HCT116 (cell line): Measurements from ENCODE around the gene CHID1. TPM values are rescaled to one million over a fixed set of nuclear protein-coding genes. Genes with fewer than 3 reads are reported as not detected.
A peak's percentile ranks its signal among the peaks of the same experiment; 100 is the strongest.

ENCODE experiments used
- ATAC-seq: fragments of 200-7000 bp; cut with Tn5 transposase; 2 replicates; pipeline ENCODE4 v1.9.1; 2020; ENCODE audit warnings: mild to moderate bottlenecking, moderate library complexity
- BruUV-seq: library from RNA; stranded (reverse); fragments of 400-500 nt; replicated peaks from 2 replicates; lab custom pipeline; 2021; lab: Mats Ljungman, UMichigan
- CTCF ChIA-PET: fragments of 300-600 bp; sonication (Branson Sonifier 250); formaldehyde crosslinking; loops from one replicate; lab custom pipeline; 2021; ENCODE audit warnings: antibody characterized with exemption; lab: Charles Lee
- POLR2A ChIA-PET: fragments of 300-600, 350-600 bp; sonication (Branson Sonifier 250); formaldehyde crosslinking; loops from one replicate; lab custom pipeline; 2021; ENCODE audit warnings: antibody characterized with exemption; lab: Charles Lee
- RAD21 ChIA-PET, 2 experiments: fragments of 300-600 bp; sonication (Branson Sonifier 250); formaldehyde crosslinking; loops; one replicate each; lab custom pipeline; 2023; ENCODE audit warnings: low total read pairs in 2 of 2; ENCODE audit not compliant: uncharacterized antibody in 2 of 2, unreplicated experiment in 2 of 2, low non-redundant PET in 1 of 2; lab: Charles Lee
- DNase-seq: peaks from one replicate; pipeline ENCODE4 v3.0.0-alpha.2; 2010; ENCODE audit warnings: low read depth, low spot score
- H2AFZ ChIP-seq: fragments of 200-600 bp; shearing (Covaris generic), sonication (generic); 2 replicates; pipeline ENCODE4 v1.6.1; 2017; ENCODE audit warnings: low read depth, mixed run types, mixed read lengths, antibody characterized with exemption, low read length; ENCODE audit not compliant: poor library complexity, severe bottlenecking
- H3K27ac ChIP-seq: 2 replicates; pipeline ENCODE4 v1.5.1; 2012; ENCODE audit warnings: low read depth, low read length
- H3K27me3 ChIP-seq: fragments of 200-600 bp; sonication (generic); 2 replicates; pipeline ENCODE4 v1.6.1; 2016; ENCODE audit warnings: mixed run types, low read length, mixed read lengths; ENCODE audit not compliant: insufficient read depth
- H3K36me3 ChIP-seq, 2 experiments: fragments of 200-500 bp in 1 of 2; fragments of 200-600 bp in 1 of 2; sonication (Bioruptor generic) in 1 of 2; sonication (generic) in 1 of 2; 2 replicates each; pipeline versions ENCODE4 v1.5.1 to v1.6.1; 2014 to 2016; ENCODE audit warnings: low read length in 2 of 2, inconsistent platforms in 1 of 2, mixed read lengths in 1 of 2, mixed run types in 1 of 2; ENCODE audit not compliant: insufficient read depth in 2 of 2, control insufficient read depth in 1 of 2
- H3K4me1 ChIP-seq, 2 experiments: fragments of 200-600 bp in 1 of 2; sonication (generic) in 1 of 2; 2 replicates each; pipeline versions ENCODE4 v1.5.1 to v1.6.1; 2012 to 2017; ENCODE audit warnings: low read length in 2 of 2, inconsistent platforms in 1 of 2, mild to moderate bottlenecking in 1 of 2, mixed read lengths in 1 of 2, mixed run types in 1 of 2, moderate library complexity in 1 of 2; ENCODE audit not compliant: insufficient read depth in 2 of 2, control insufficient read depth in 1 of 2
- H3K4me2 ChIP-seq: fragments of 200-600 bp; sonication (generic); 2 replicates; pipeline ENCODE4 v1.6.1; 2017; ENCODE audit warnings: mixed run types, low read length, mixed read lengths
- H3K4me3 ChIP-seq, 2 experiments: fragments of 200-600 bp in 1 of 2; sonication (generic) in 1 of 2; replicated peaks in 1 of 2; 2 replicates each; pipeline ENCODE4 v1.5.1; 2011 to 2016; ENCODE audit warnings: low read length in 2 of 2, control low read depth in 1 of 2, low read depth in 1 of 2, mild to moderate bottlenecking in 1 of 2, mixed read lengths in 1 of 2, mixed run types in 1 of 2
- H3K79me2 ChIP-seq: fragments of 200-600 bp; sonication (generic); 2 replicates; pipeline ENCODE4 v1.6.1; 2017; ENCODE audit warnings: mild to moderate bottlenecking, mixed run types, low read length, moderate library complexity, mixed read lengths; ENCODE audit not compliant: insufficient read depth
- H3K9ac ChIP-seq: fragments of 200-600 bp; sonication (generic); 2 replicates; pipeline ENCODE4 v1.6.1; 2016; ENCODE audit warnings: low read length, mixed read lengths
- H3K9me2 ChIP-seq: fragments of 200-600 bp; sonication (generic), shearing (Covaris generic); 2 replicates; pipeline ENCODE4 v1.6.1; 2017; ENCODE audit warnings: mixed run types, mild to moderate bottlenecking, moderate library complexity; ENCODE audit not compliant: insufficient read depth
- H3K9me3 ChIP-seq, 2 experiments: fragments of 200-500 bp in 1 of 2; fragments of 200-600 bp in 1 of 2; sonication (Bioruptor generic) in 1 of 2; sonication (generic) in 1 of 2; 2 replicates each; pipeline ENCODE4 v1.6.1; 2014 to 2017; ENCODE audit warnings: low read length in 2 of 2, mixed read lengths in 2 of 2, inconsistent platforms in 1 of 2, low read depth in 1 of 2, mild to moderate bottlenecking in 1 of 2, mixed run types in 1 of 2, moderate library complexity in 1 of 2; ENCODE audit not compliant: control insufficient read depth in 1 of 2, insufficient read depth in 1 of 2
- H4K20me1 ChIP-seq: fragments of 200-600 bp; sonication (generic), shearing (Covaris generic); 2 replicates; pipeline ENCODE4 v1.6.1; 2017; ENCODE audit warnings: mixed run types, mild to moderate bottlenecking, moderate library complexity; ENCODE audit not compliant: insufficient read depth
- POLR2AphosphoS5 ChIP-seq: IDR thresholded peaks from 2 replicates; pipeline ENCODE4 v1.6.1; 2011; ENCODE audit warnings: mild to moderate bottlenecking, low read depth, low read length, moderate library complexity
- YY1 ChIP-seq: IDR thresholded peaks from 2 replicates; pipeline ENCODE4 v1.6.1; 2011; ENCODE audit warnings: low read length, low read depth, moderate library complexity, mild to moderate bottlenecking; ENCODE audit not compliant: insufficient replicate concordance; ENCODE audit errors: extremely low read depth
- intact Hi-C: fragments of 100-400 bp; cut with micrococcal nuclease; formaldehyde crosslinking; loops from 2 replicates; pipeline ENCODE4 v1.10.0; 2022
- total RNA-seq: library from RNA; stranded (reverse); gene quantifications from one replicate; pipeline ENCODE4 v1.2.1, GENCODE V29; 2021; ENCODE audit not compliant: unreplicated experiment
- TF ChIP-seq, protein P1 (sequence below): IDR thresholded peaks from 2 replicates; pipeline ENCODE4 v1.6.1; 2012

The CHID1 gene
- total RNA-seq, 1 experiment from 2014 or later = 102 TPM

- peak; percentile 73 for TF ChIP-seq YY1
- TF ChIP-seq, all 23 proteins: peak for 4
Measured at GRCh38 chr11:834371-835316, 76.0 kb downstream of the CHID1 start (continued).

DNA sequence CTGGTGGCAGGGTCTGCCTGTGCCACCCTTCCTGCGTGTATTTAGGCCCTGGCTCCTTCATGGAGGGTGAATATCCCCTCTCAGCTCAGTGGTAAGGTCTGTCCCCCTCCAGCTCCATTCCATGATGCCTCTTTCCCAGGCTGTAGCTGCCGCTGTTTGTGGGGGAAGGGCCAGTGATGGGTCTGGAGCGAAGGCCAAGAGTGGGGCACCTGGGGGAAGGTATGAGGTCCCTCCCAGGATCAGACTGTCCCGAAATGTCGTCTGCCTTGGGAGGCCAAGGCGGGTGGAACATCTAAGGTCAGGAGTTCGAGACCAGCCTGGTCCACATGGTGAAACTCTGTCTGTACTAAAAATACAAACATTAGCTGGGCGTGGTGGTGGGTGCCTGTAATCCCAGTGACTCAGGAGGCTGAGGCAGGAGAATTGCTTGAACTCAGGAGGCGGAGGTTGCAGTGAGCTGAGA is 76.7 kb downstream of the CHID1 start:
- Histone ChIP-seq H3K4me3 (peak overlapping the region; percentile 82 to 90), H3K4me1 (peaks cover 28 to 64% of the 10 kb centered on the region in 2 experiments), H3K27ac (peak overlapping the region; percentile 96), H3K27me3 (no peaks in the 10 kb centered on the region), H3K79me2 (peaks cover 57% of the 10 kb centered on the region), H4K20me1 (peaks cover 10% of the 10 kb centered on the region; the same call in 1 of the 2 replicates), H3K9ac (peak overlapping the region; percentile 93), H3K36me3 (peaks cover 3 to 22% of the 10 kb centered on the region in 2 experiments; a peak in 2 of 4 replicates), H3K4me2 (peak overlapping the region; percentile 96)
- intact Hi-C loops = no loop called here
- CTCF ChIA-PET = interaction anchor here (1.1 kb wide), 1 partner anchor 23 kb away, joined by 3 read pairs; no protein-coding TSS in a partner anchor
- RAD21 ChIA-PET = no interaction called here
- POLR2A ChIA-PET = interaction anchor here (1.7 to 2.2 kb wide), 4 partner anchors 10 to 25 kb away, joined by 9 to 26 read pairs (median 14); partner anchors contain the start of gene RPLP2
- TF ChIP-seq, protein P1, sequence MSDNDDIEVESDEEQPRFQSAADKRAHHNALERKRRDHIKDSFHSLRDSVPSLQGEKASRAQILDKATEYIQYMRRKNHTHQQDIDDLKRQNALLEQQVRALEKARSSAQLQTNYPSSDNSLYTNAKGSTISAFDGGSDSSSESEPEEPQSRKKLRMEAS = no peak
- TF ChIP-seq POLR2AphosphoS5 = 0 out of 2 replicates have a peak, but pooled peaks have one; percentile 11
- TF ChIP-seq, all 23 proteins: peak for 1
- Histone ChIP-seq H2AFZ (no peak overlapping the region), H3K9me3 (no peaks in the 10 kb centered on the region), H3K9me2 (no peaks in the 10 kb centered on the region)
- no TSS peak for BruUV-seq
- ATAC-seq (no peak), DNase-seq (no peak)
